HCT116 (cell line): ENCODE measurements around the gene CCDC116. TPM values are rescaled to one million over a fixed set of nuclear protein-coding genes. Genes with fewer than 3 reads are reported as not detected.

Experiments
- ATAC-seq: fragments of 200-7000 bp; cut with Tn5 transposase; 2 replicates; pipeline ENCODE4 v1.9.1; 2020; ENCODE audit warnings: mild to moderate bottlenecking, moderate library complexity
- BruUV-seq: library from RNA; stranded (reverse); fragments of 400-500 nt; replicated peaks from 2 replicates; lab custom pipeline; 2021; lab: Mats Ljungman, UMichigan
- CTCF ChIA-PET: fragments of 300-600 bp; sonication (Branson Sonifier 250); formaldehyde crosslinking; loops from one replicate; lab custom pipeline; 2021; ENCODE audit warnings: antibody characterized with exemption; lab: Charles Lee
- POLR2A ChIA-PET: fragments of 300-600, 350-600 bp; sonication (Branson Sonifier 250); formaldehyde crosslinking; loops from one replicate; lab custom pipeline; 2021; ENCODE audit warnings: antibody characterized with exemption; lab: Charles Lee
- RAD21 ChIA-PET, 2 experiments: fragments of 300-600 bp; sonication (Branson Sonifier 250); formaldehyde crosslinking; loops; one replicate each; lab custom pipeline; 2023; ENCODE audit warnings: low total read pairs in 2 of 2; ENCODE audit not compliant: uncharacterized antibody in 2 of 2, unreplicated experiment in 2 of 2, low non-redundant PET in 1 of 2; lab: Charles Lee
- DNase-seq: peaks from one replicate; pipeline ENCODE4 v3.0.0-alpha.2; 2010; ENCODE audit warnings: low read depth, low spot score
- H2AFZ ChIP-seq: fragments of 200-600 bp; shearing (Covaris generic), sonication (generic); 2 replicates; pipeline ENCODE4 v1.6.1; 2017; ENCODE audit warnings: low read depth, mixed run types, mixed read lengths, antibody characterized with exemption, low read length; ENCODE audit not compliant: poor library complexity, severe bottlenecking
- H3K27ac ChIP-seq: 2 replicates; pipeline ENCODE4 v1.5.1; 2012; ENCODE audit warnings: low read depth, low read length
- H3K27me3 ChIP-seq: fragments of 200-600 bp; sonication (generic); 2 replicates; pipeline ENCODE4 v1.6.1; 2016; ENCODE audit warnings: mixed run types, low read length, mixed read lengths; ENCODE audit not compliant: insufficient read depth
- H3K36me3 ChIP-seq, 2 experiments: fragments of 200-500 bp in 1 of 2; fragments of 200-600 bp in 1 of 2; sonication (Bioruptor generic) in 1 of 2; sonication (generic) in 1 of 2; 2 replicates each; pipeline versions ENCODE4 v1.5.1 to v1.6.1; 2014 to 2016; ENCODE audit warnings: low read length in 2 of 2, inconsistent platforms in 1 of 2, mixed read lengths in 1 of 2, mixed run types in 1 of 2; ENCODE audit not compliant: insufficient read depth in 2 of 2, control insufficient read depth in 1 of 2
- H3K4me1 ChIP-seq, 2 experiments: fragments of 200-600 bp in 1 of 2; sonication (generic) in 1 of 2; 2 replicates each; pipeline versions ENCODE4 v1.5.1 to v1.6.1; 2012 to 2017; ENCODE audit warnings: low read length in 2 of 2, inconsistent platforms in 1 of 2, mild to moderate bottlenecking in 1 of 2, mixed read lengths in 1 of 2, mixed run types in 1 of 2, moderate library complexity in 1 of 2; ENCODE audit not compliant: insufficient read depth in 2 of 2, control insufficient read depth in 1 of 2
- H3K4me2 ChIP-seq: fragments of 200-600 bp; sonication (generic); 2 replicates; pipeline ENCODE4 v1.6.1; 2017; ENCODE audit warnings: mixed run types, low read length, mixed read lengths
- H3K4me3 ChIP-seq, 2 experiments: fragments of 200-600 bp in 1 of 2; sonication (generic) in 1 of 2; replicated peaks in 1 of 2; 2 replicates each; pipeline ENCODE4 v1.5.1; 2011 to 2016; ENCODE audit warnings: low read length in 2 of 2, control low read depth in 1 of 2, low read depth in 1 of 2, mild to moderate bottlenecking in 1 of 2, mixed read lengths in 1 of 2, mixed run types in 1 of 2
- H3K79me2 ChIP-seq: fragments of 200-600 bp; sonication (generic); 2 replicates; pipeline ENCODE4 v1.6.1; 2017; ENCODE audit warnings: mild to moderate bottlenecking, mixed run types, low read length, moderate library complexity, mixed read lengths; ENCODE audit not compliant: insufficient read depth
- H3K9ac ChIP-seq: fragments of 200-600 bp; sonication (generic); 2 replicates; pipeline ENCODE4 v1.6.1; 2016; ENCODE audit warnings: low read length, mixed read lengths
- H3K9me2 ChIP-seq: fragments of 200-600 bp; sonication (generic), shearing (Covaris generic); 2 replicates; pipeline ENCODE4 v1.6.1; 2017; ENCODE audit warnings: mixed run types, mild to moderate bottlenecking, moderate library complexity; ENCODE audit not compliant: insufficient read depth
- H3K9me3 ChIP-seq, 2 experiments: fragments of 200-500 bp in 1 of 2; fragments of 200-600 bp in 1 of 2; sonication (Bioruptor generic) in 1 of 2; sonication (generic) in 1 of 2; 2 replicates each; pipeline ENCODE4 v1.6.1; 2014 to 2017; ENCODE audit warnings: low read length in 2 of 2, mixed read lengths in 2 of 2, inconsistent platforms in 1 of 2, low read depth in 1 of 2, mild to moderate bottlenecking in 1 of 2, mixed run types in 1 of 2, moderate library complexity in 1 of 2; ENCODE audit not compliant: control insufficient read depth in 1 of 2, insufficient read depth in 1 of 2
- H4K20me1 ChIP-seq: fragments of 200-600 bp; sonication (generic), shearing (Covaris generic); 2 replicates; pipeline ENCODE4 v1.6.1; 2017; ENCODE audit warnings: mixed run types, mild to moderate bottlenecking, moderate library complexity; ENCODE audit not compliant: insufficient read depth
- EGR1 ChIP-seq: IDR thresholded peaks from 2 replicates; pipeline ENCODE4 v1.6.1; 2012; ENCODE audit warnings: low read depth
- EZH2phosphoT487 ChIP-seq: fragments of 200-600 bp; IDR thresholded peaks from 2 replicates; pipeline ENCODE4 v1.6.1; 2018; ENCODE audit warnings: antibody characterized with exemption, borderline replicate concordance
- FOSL1 ChIP-seq: IDR thresholded peaks from 2 replicates; pipeline ENCODE4 v1.6.1; 2012; ENCODE audit warnings: low read depth
- JUND ChIP-seq: IDR thresholded peaks from 2 replicates; pipeline ENCODE4 v1.6.1; 2012
- POLR2A ChIP-seq: IDR thresholded peaks from 2 replicates; pipeline ENCODE4 v1.7.0; 2011; ENCODE audit warnings: borderline replicate concordance; ENCODE audit not compliant: insufficient read depth, insufficient read length; ENCODE audit errors: extremely low read depth
- POLR2AphosphoS5 ChIP-seq: IDR thresholded peaks from 2 replicates; pipeline ENCODE4 v1.6.1; 2011; ENCODE audit warnings: mild to moderate bottlenecking, low read depth, low read length, moderate library complexity
- RAD21 ChIP-seq: IDR thresholded peaks from 2 replicates; pipeline ENCODE4 v1.6.1; 2012; ENCODE audit warnings: low read depth, mild to moderate bottlenecking
- SIN3A ChIP-seq: IDR thresholded peaks from 2 replicates; pipeline ENCODE4 v1.6.1; 2012; ENCODE audit warnings: low read depth
- SP1 ChIP-seq: IDR thresholded peaks from 2 replicates; pipeline ENCODE4 v1.6.1; 2012; ENCODE audit warnings: low read depth
- TCF7L2 ChIP-seq: IDR thresholded peaks from 2 replicates; pipeline ENCODE4 v1.7.0; 2011; ENCODE audit warnings: borderline replicate concordance, inconsistent platforms; ENCODE audit not compliant: insufficient read depth, insufficient read length; ENCODE audit errors: extremely low read depth
- ZFX ChIP-seq: fragments of 450-650 bp; IDR thresholded peaks from 2 replicates; pipeline ENCODE4 v1.6.1; 2017
- ZNF274 ChIP-seq: fragments of 200-500 bp; sonication (Bioruptor generic); IDR thresholded peaks from 2 replicates; pipeline ENCODE4 v1.6.1; 2014; ENCODE audit warnings: mild to moderate bottlenecking, low read depth, low read length, inconsistent platforms
- intact Hi-C: fragments of 100-400 bp; cut with micrococcal nuclease; formaldehyde crosslinking; loops from 2 replicates; pipeline ENCODE4 v1.10.0; 2022
- total RNA-seq: library from RNA; stranded (reverse); gene quantifications from one replicate; pipeline ENCODE4 v1.2.1, GENCODE V29; 2021; ENCODE audit not compliant: unreplicated experiment
- TF ChIP-seq, protein P1 (sequence below): IDR thresholded peaks from 2 replicates; pipeline ENCODE4 v1.6.1; 2011; ENCODE audit warnings: mild to moderate bottlenecking, low read length, moderate library complexity; ENCODE audit not compliant: insufficient replicate concordance; ENCODE audit errors: extremely low read depth
- TF ChIP-seq, protein P2 (sequence below): IDR thresholded peaks from 2 replicates; pipeline ENCODE4 v1.6.1; 2012; ENCODE audit warnings: low read depth
- TF ChIP-seq, protein P3 (sequence below): IDR thresholded peaks from 2 replicates; pipeline ENCODE4 v1.6.1; 2012

The CCDC116 gene
- total RNA-seq, 1 experiment from 2014 or later, result 0.66 TPM

DNA sequence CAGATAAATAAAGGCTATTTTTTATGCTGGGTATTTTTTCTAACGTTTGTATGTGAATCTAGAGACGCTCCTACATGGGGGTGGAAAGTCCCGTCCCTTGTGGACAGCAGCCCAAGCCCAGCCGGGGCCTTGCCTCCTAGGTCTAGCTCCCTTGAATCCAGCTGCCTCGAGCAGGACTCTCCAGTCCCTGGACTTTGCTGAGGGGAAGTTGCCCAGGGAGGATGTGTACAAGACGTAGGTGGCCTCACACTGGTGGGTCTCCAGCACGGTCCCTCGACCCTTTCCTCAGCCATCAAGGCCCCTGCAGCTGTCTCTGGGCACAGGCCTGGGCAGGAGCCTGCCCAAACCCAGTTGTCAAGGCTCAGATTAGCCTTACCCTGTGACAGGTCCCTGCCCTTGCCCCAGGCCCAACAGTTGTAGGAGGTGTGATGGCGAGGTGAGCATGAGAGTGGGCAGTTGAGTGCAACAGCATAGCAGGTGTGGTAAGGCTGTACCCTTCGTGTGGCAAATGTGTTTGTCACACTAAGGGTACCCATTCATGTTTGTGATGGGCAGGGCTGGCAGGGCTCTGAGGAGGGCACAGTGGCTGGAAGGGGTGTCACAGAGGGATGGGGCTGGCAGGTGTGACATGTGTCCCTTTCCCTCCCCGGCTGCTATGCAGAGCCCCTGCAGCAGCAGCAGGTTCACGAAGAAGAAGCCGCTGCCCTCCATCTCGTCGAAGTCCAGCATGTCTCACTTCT is 3.4 kb downstream of the CCDC116 start:
- Histone ChIP-seq H4K20me1 (no peaks in the 10 kb centered on the region), H3K4me1 (peaks cover 1 to 18% of the 10 kb centered on the region in 2 experiments; a peak in 3 of 4 replicates), H3K4me3 (no peak overlapping the region), H3K36me3 (no peaks in the 10 kb centered on the region), H3K9ac (no peak overlapping the region), H3K9me2 (no peaks in the 10 kb centered on the region), H3K4me2 (no peak overlapping the region), H3K27me3 (no peaks in the 10 kb centered on the region), H3K79me2 (no peaks in the 10 kb centered on the region), H2AFZ (no peak overlapping the region), H3K27ac (no peak overlapping the region), H3K9me3 (no peaks in the 10 kb centered on the region)
- intact Hi-C loops, result no loop called here
- ChIA-PET CTCF (interaction anchor here (1.0 kb wide), 1 partner anchor 11 kb away, joined by 4 read pairs; no protein-coding TSS in a partner anchor), POLR2A (no interaction called here), RAD21 (no interaction called here)
- no TSS peak for BruUV-seq
- DNase-seq (no peak), ATAC-seq (no peak)
- TF ChIP-seq RAD21, result no peak
- TF ChIP-seq ZNF274, result no peak

DNA sequence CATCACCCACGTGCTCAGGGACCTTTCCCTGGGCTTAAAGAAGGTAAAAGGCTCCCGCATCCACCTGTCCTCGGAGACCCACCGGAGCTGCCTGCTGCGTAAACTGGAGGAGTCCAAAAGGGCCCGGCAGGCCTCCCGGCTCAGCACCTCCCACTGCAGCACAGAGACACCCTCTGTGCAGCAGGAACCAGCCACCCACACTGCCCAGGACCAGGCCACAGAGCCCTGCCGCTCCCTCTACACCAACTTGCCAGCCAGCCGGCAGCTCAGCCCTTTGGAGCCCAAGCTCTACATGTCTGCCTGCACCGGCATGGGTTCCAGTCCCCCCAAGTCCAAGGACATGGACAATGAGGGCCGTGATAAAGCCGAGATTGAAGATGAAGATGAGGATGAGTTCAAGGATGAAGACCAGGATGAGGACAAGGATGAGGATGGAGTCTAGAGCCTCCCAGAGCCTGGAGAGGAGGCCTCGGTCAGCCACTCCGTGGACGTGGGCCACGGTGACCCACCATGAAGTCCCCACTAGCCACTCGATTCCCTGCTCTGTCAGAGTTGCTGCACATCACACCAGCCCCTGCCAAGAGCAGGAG is 4.2 kb downstream of the CCDC116 start:
- peaks cover 7 to 26% of the 10 kb centered on the region in 2 experiments; a peak in 3 of 4 replicates for H3K4me1 ChIP-seq
- no peaks in the 10 kb centered on the region for H3K9me3 ChIP-seq
- no peak overlapping the region for H3K27ac ChIP-seq
- DNase-seq, result no peak
- no peak overlapping the region for H3K9ac ChIP-seq
- H3K27me3 ChIP-seq, result no peaks in the 10 kb centered on the region
- ATAC-seq, result no peak
- H3K4me3 ChIP-seq, result no peak overlapping the region
- H2AFZ ChIP-seq, result no peak overlapping the region
- no peaks in the 10 kb centered on the region for H3K79me2 ChIP-seq
- no peaks in the 10 kb centered on the region for H3K9me2 ChIP-seq
- ChIA-PET CTCF (no interaction called here), RAD21 (no interaction called here), POLR2A (no interaction called here)
- H4K20me1 ChIP-seq, result no peaks in the 10 kb centered on the region
- BruUV-seq, result no TSS peak
- intact Hi-C loops, result no loop called here
- no peak overlapping the region for H3K4me2 ChIP-seq
- no peaks in the 10 kb centered on the region for H3K36me3 ChIP-seq
- no peak for TF ChIP-seq SIN3A
- TF ChIP-seq SP1, result no peak
- no peak for TF ChIP-seq EGR1
- TF ChIP-seq, protein P1, sequence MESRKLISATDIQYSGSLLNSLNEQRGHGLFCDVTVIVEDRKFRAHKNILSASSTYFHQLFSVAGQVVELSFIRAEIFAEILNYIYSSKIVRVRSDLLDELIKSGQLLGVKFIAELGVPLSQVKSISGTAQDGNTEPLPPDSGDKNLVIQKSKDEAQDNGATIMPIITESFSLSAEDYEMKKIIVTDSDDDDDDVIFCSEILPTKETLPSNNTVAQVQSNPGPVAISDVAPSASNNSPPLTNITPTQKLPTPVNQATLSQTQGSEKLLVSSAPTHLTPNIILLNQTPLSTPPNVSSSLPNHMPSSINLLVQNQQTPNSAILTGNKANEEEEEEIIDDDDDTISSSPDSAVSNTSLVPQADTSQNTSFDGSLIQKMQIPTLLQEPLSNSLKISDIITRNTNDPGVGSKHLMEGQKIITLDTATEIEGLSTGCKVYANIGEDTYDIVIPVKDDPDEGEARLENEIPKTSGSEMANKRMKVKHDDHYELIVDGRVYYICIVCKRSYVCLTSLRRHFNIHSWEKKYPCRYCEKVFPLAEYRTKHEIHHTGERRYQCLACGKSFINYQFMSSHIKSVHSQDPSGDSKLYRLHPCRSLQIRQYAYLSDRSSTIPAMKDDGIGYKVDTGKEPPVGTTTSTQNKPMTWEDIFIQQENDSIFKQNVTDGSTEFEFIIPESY, result no peak
- no peak for TF ChIP-seq ZFX
- no peak for TF ChIP-seq TCF7L2
- TF ChIP-seq POLR2AphosphoS5, result no peak
- TF ChIP-seq POLR2A, result no peak
- no peak for TF ChIP-seq FOSL1
- TF ChIP-seq, protein P2, sequence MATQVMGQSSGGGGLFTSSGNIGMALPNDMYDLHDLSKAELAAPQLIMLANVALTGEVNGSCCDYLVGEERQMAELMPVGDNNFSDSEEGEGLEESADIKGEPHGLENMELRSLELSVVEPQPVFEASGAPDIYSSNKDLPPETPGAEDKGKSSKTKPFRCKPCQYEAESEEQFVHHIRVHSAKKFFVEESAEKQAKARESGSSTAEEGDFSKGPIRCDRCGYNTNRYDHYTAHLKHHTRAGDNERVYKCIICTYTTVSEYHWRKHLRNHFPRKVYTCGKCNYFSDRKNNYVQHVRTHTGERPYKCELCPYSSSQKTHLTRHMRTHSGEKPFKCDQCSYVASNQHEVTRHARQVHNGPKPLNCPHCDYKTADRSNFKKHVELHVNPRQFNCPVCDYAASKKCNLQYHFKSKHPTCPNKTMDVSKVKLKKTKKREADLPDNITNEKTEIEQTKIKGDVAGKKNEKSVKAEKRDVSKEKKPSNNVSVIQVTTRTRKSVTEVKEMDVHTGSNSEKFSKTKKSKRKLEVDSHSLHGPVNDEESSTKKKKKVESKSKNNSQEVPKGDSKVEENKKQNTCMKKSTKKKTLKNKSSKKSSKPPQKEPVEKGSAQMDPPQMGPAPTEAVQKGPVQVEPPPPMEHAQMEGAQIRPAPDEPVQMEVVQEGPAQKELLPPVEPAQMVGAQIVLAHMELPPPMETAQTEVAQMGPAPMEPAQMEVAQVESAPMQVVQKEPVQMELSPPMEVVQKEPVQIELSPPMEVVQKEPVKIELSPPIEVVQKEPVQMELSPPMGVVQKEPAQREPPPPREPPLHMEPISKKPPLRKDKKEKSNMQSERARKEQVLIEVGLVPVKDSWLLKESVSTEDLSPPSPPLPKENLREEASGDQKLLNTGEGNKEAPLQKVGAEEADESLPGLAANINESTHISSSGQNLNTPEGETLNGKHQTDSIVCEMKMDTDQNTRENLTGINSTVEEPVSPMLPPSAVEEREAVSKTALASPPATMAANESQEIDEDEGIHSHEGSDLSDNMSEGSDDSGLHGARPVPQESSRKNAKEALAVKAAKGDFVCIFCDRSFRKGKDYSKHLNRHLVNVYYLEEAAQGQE, result no peak
- TF ChIP-seq JUND, result no peak
- TF ChIP-seq EZH2phosphoT487, result no peak
- TF ChIP-seq, protein P3, sequence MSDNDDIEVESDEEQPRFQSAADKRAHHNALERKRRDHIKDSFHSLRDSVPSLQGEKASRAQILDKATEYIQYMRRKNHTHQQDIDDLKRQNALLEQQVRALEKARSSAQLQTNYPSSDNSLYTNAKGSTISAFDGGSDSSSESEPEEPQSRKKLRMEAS, result no peak
